HepG2 (cell line): ENCODE measurements around the gene PRR36. TPM values are rescaled to one million over a fixed set of nuclear protein-coding genes. Genes with fewer than 3 reads are reported as not detected.

Experiments used
- FOXP1 ChIP-seq, 2 experiments: fragments of 450-650 bp in 1 of 2; IDR thresholded peaks; 2 replicates each; pipeline ENCODE4 v1.6.1; 2017 to 2018; ENCODE audit warnings: antibody characterized with exemption in 1 of 2
- ISL2 ChIP-seq: sonication (generic); formaldehyde crosslinking; IDR thresholded peaks from 2 replicates; pipeline ENCODE4 v1.5.0; 2020; ENCODE audit warnings: missing genetic modification reagents
- KLF16 ChIP-seq, 2 experiments: sonication (generic) in 1 of 2; formaldehyde crosslinking in 1 of 2; IDR thresholded peaks; 2 replicates each; pipeline versions ENCODE4 v1.6.1 to v1.8.0; 2016 to 2023; ENCODE audit warnings: missing genetic modification reagents in 2 of 2, missing compliant biosample characterization in 1 of 2
- NR2F6 ChIP-seq, 2 experiments: IDR thresholded peaks; 2 replicates each; pipeline ENCODE4 v1.6.1; 2016; ENCODE audit warnings: antibody characterized with exemption in 1 of 2, mild to moderate bottlenecking in 1 of 2
- SIX1 ChIP-seq: sonication (generic); formaldehyde crosslinking; IDR thresholded peaks from 2 replicates; pipeline ENCODE4 v1.4.0; 2020; ENCODE audit warnings: missing genetic modification reagents, borderline replicate concordance
- WIZ ChIP-seq: sonication (generic); formaldehyde crosslinking; IDR thresholded peaks from 2 replicates; pipeline ENCODE4 v1.5.1; 2020; ENCODE audit warnings: mild to moderate bottlenecking, missing genetic modification reagents
- YY1 ChIP-seq: IDR thresholded peaks from 2 replicates; pipeline ENCODE4 v1.6.1; 2011; ENCODE audit warnings: low read length, low read depth, moderate library complexity, mild to moderate bottlenecking; ENCODE audit not compliant: insufficient read depth, insufficient replicate concordance
- ZBTB1 ChIP-seq: sonication (generic); formaldehyde crosslinking; IDR thresholded peaks from 2 replicates; pipeline ENCODE4 v1.4.0; 2020; ENCODE audit warnings: missing genetic modification reagents, borderline replicate concordance
- ZBTB7A ChIP-seq: sonication (generic); formaldehyde crosslinking; IDR thresholded peaks from 2 replicates; pipeline ENCODE4 v1.8.0; 2022; ENCODE audit warnings: mild to moderate bottlenecking, missing genetic modification reagents
- ZFP90 ChIP-seq: sonication (generic); formaldehyde crosslinking; IDR thresholded peaks from 2 replicates; pipeline ENCODE4 v1.8.0; 2022; ENCODE audit warnings: missing genetic modification reagents, mild to moderate bottlenecking, inconsistent platforms, borderline replicate concordance
- ZKSCAN5 ChIP-seq: sonication (generic); formaldehyde crosslinking; IDR thresholded peaks from 2 replicates; pipeline ENCODE4 v1.5.1; 2020; ENCODE audit warnings: mild to moderate bottlenecking, missing genetic modification reagents
- ZNF432 ChIP-seq: sonication (generic); formaldehyde crosslinking; IDR thresholded peaks from 2 replicates; pipeline ENCODE4 v1.5.0; 2020; ENCODE audit warnings: missing genetic modification reagents, mild to moderate bottlenecking, borderline replicate concordance
- ZNF446 ChIP-seq: sonication (generic); formaldehyde crosslinking; IDR thresholded peaks from 2 replicates; pipeline ENCODE4 v1.5.0; 2020; ENCODE audit warnings: mild to moderate bottlenecking, missing genetic modification reagents
- ZNF468 ChIP-seq: sonication (generic); formaldehyde crosslinking; IDR thresholded peaks from 2 replicates; pipeline ENCODE4 v1.8.0; 2022; ENCODE audit warnings: mild to moderate bottlenecking, moderate library complexity, missing genetic modification reagents
- ZNF83 ChIP-seq: sonication (generic); formaldehyde crosslinking; IDR thresholded peaks from 2 replicates; pipeline ENCODE4 v1.4.0; 2020; ENCODE audit warnings: missing genetic modification reagents, mild to moderate bottlenecking, borderline replicate concordance
- polyA plus RNA-seq, 8 experiments: library from polyadenylated mRNA; depleted of rRNA in 3 of 8; stranded (reverse) in 7 of 8; unstranded in 1 of 8; fragments of >200 nt; fragmentation: Illumina TruSeq in 4 of 8; extraction: Trizol in 4 of 8; gene quantifications; 2 replicates each; pipeline versions ENCODE4 v1.2.1 to v1.2.3, GENCODE V29; 2011 to 2016; ENCODE audit warnings: low read depth in 4 of 8, missing spikeins in 1 of 8, mixed read lengths in 1 of 8; ENCODE audit not compliant: insufficient read depth in 1 of 8
- total RNA-seq, 5 experiments: library from RNA; depleted of rRNA; stranded (reverse); fragments of >200 nt; fragmentation: Illumina TruSeq; extraction: Trizol; gene quantifications; 2 replicates each; pipeline ENCODE4 v1.2.3, GENCODE V29; 2016; ENCODE audit warnings: low read depth in 1 of 5
- TF ChIP-seq, protein P1 (sequence below): sonication (generic); formaldehyde crosslinking; IDR thresholded peaks from 2 replicates; pipeline ENCODE4 v1.4.0; 2020; ENCODE audit warnings: missing genetic modification reagents
- TF ChIP-seq, protein P2 (sequence below): sonication (generic); formaldehyde crosslinking; IDR thresholded peaks from 2 replicates; pipeline ENCODE4 v1.4.0; 2020; ENCODE audit warnings: missing genetic modification reagents
- TF ChIP-seq, protein P3 (sequence below): sonication (generic); formaldehyde crosslinking; IDR thresholded peaks from 2 replicates; pipeline ENCODE4 v1.4.0; 2020; ENCODE audit warnings: missing genetic modification reagents
- TF ChIP-seq, protein P4 (sequence below): sonication (generic); formaldehyde crosslinking; conservative IDR thresholded peaks from 2 replicates; pipeline ENCODE4 v1.8.1; 2023; ENCODE audit warnings: missing genetic modification reagents
- TF ChIP-seq, protein P5 (sequence below): sonication (generic); formaldehyde crosslinking; IDR thresholded peaks from 2 replicates; pipeline ENCODE4 v1.8.0; 2023; ENCODE audit warnings: mild to moderate bottlenecking, missing genetic modification reagents

Gene PRR36
- total and polyA plus RNA-seq, 2 of the 13 experiments (the other 11 are each of a cell fraction or from before 2014, with no cell fraction given), result 0.07 to 0.17 TPM

DNA sequence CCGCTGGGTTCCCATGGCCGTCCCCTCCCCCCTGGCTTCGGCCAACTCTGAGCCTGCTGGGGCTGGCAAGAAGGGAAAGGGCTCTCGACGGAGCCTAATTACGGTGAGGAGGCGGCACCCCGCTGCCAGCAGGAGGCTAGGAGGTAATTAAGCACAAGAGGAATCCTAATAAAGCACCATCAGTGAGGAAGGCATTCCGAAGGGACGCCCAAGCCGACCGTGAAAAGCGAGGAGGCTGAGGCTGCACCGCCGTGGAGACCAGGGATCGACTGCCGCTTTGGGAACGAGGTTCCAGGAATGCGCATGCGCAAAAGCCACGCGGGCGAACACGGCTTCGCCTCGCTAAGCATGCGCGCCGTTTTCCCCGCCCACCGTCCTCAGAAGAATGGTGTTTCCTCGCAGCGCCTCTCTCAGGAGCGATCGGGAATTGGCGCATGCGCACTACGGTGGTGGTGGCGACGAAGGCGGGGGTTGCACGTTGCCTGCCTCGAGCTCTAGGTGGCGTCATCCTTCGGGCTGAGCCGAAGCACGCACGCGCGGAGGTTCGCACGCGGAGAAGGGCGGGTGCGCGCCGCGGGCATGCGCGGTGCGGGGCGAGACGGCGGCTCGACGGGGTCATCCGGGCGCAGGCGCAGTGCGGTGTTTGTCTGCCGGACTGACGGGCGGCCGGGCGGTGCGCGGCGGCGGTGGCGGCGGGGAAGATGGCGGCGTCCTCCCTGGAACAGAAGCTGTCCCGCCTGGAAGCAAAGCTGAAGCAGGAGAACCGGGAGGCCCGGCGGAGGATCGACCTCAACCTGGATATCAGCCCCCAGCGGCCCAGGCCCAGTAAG lies 29.3 kb upstream of the PRR36 start, which contains the start of gene MAP2K7 (continued):
- no peak for TF ChIP-seq FOXP1 (IDR thresholded peaks at IDR 0.05)
- TF ChIP-seq FOXP1 (CRISPR knock-in tag; IDR thresholded peaks at IDR 0.05), result no peak
- TF ChIP-seq, protein P1, sequence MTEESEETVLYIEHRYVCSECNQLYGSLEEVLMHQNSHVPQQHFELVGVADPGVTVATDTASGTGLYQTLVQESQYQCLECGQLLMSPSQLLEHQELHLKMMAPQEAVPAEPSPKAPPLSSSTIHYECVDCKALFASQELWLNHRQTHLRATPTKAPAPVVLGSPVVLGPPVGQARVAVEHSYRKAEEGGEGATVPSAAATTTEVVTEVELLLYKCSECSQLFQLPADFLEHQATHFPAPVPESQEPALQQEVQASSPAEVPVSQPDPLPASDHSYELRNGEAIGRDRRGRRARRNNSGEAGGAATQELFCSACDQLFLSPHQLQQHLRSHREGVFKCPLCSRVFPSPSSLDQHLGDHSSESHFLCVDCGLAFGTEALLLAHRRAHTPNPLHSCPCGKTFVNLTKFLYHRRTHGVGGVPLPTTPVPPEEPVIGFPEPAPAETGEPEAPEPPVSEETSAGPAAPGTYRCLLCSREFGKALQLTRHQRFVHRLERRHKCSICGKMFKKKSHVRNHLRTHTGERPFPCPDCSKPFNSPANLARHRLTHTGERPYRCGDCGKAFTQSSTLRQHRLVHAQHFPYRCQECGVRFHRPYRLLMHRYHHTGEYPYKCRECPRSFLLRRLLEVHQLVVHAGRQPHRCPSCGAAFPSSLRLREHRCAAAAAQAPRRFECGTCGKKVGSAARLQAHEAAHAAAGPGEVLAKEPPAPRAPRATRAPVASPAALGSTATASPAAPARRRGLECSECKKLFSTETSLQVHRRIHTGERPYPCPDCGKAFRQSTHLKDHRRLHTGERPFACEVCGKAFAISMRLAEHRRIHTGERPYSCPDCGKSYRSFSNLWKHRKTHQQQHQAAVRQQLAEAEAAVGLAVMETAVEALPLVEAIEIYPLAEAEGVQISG (CRISPR knock-in tag), result peak; percentile 87
- no peak for TF ChIP-seq ZNF432 (CRISPR knock-in tag)
- TF ChIP-seq, protein P2, sequence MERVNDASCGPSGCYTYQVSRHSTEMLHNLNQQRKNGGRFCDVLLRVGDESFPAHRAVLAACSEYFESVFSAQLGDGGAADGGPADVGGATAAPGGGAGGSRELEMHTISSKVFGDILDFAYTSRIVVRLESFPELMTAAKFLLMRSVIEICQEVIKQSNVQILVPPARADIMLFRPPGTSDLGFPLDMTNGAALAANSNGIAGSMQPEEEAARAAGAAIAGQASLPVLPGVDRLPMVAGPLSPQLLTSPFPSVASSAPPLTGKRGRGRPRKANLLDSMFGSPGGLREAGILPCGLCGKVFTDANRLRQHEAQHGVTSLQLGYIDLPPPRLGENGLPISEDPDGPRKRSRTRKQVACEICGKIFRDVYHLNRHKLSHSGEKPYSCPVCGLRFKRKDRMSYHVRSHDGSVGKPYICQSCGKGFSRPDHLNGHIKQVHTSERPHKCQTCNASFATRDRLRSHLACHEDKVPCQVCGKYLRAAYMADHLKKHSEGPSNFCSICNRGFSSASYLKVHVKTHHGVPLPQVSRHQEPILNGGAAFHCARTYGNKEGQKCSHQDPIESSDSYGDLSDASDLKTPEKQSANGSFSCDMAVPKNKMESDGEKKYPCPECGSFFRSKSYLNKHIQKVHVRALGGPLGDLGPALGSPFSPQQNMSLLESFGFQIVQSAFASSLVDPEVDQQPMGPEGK (CRISPR knock-in tag), result peak; percentile 5
- TF ChIP-seq KLF16 (CRISPR knock-in tag; IDR thresholded peaks at IDR 0.05), result peak in 1 of 2 experiments; percentile 73; a peak in 2 of 4 replicates
- no peak; the same call in none of the 2 replicates for TF ChIP-seq ZBTB7A (CRISPR knock-in tag)
- TF ChIP-seq, protein P3, sequence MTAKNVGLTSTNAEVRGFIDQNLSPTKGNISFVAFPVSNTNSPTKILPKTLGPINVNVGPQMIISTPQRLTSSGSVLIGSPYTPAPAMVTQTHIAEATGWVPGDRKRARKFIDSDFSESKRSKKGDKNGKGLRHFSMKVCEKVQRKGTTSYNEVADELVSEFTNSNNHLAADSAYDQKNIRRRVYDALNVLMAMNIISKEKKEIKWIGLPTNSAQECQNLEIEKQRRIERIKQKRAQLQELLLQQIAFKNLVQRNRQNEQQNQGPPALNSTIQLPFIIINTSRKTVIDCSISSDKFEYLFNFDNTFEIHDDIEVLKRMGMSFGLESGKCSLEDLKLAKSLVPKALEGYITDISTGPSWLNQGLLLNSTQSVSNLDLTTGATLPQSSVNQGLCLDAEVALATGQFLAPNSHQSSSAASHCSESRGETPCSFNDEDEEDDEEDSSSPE, result peak; percentile 93
- TF ChIP-seq WIZ (CRISPR knock-in tag), result peak; percentile 95
- TF ChIP-seq, protein P4, sequence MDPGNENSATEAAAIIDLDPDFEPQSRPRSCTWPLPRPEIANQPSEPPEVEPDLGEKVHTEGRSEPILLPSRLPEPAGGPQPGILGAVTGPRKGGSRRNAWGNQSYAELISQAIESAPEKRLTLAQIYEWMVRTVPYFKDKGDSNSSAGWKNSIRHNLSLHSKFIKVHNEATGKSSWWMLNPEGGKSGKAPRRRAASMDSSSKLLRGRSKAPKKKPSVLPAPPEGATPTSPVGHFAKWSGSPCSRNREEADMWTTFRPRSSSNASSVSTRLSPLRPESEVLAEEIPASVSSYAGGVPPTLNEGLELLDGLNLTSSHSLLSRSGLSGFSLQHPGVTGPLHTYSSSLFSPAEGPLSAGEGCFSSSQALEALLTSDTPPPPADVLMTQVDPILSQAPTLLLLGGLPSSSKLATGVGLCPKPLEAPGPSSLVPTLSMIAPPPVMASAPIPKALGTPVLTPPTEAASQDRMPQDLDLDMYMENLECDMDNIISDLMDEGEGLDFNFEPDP, result no peak
- TF ChIP-seq ZFP90, result 0 out of 2 replicates have a peak, but pooled peaks have one; percentile 83
- no peak for TF ChIP-seq ZNF468 (CRISPR knock-in tag)
- TF ChIP-seq SIX1 (CRISPR knock-in tag), result no peak
- no peak for TF ChIP-seq ZKSCAN5
- peak; percentile 88; the same call in 1 of the 2 replicates for TF ChIP-seq NR2F6 (IDR thresholded peaks at IDR 0.05)
- peak; percentile 82; the same call in 1 of the 2 replicates for TF ChIP-seq NR2F6 (CRISPR knock-in tag; IDR thresholded peaks at IDR 0.05)
- no peak for TF ChIP-seq ZBTB1 (CRISPR knock-in tag)
- peak; percentile 29; the same call in 1 of the 2 replicates for TF ChIP-seq ZNF446 (CRISPR knock-in tag)
- TF ChIP-seq YY1, result peak; percentile 92
- no peak for TF ChIP-seq ZNF83 (CRISPR knock-in tag)
- TF ChIP-seq, protein P5, sequence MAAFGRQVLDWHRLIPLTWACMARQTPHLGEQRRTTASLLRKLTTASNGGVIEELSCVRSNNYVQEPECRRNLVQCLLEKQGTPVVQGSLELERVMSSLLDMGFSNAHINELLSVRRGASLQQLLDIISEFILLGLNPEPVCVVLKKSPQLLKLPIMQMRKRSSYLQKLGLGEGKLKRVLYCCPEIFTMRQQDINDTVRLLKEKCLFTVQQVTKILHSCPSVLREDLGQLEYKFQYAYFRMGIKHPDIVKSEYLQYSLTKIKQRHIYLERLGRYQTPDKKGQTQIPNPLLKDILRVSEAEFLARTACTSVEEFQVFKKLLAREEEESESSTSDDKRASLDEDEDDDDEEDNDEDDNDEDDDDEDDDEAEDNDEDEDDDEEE (CRISPR knock-in tag), result no peak
- 0 out of 2 replicates have a peak, but pooled peaks have one; percentile 45 for TF ChIP-seq ISL2 (CRISPR knock-in tag)
